SU-DHL-6 (cell line): ENCODE data around the gene TIMP4.

Experiments
- CTCF ChIP-seq: fragments of 200-600 bp; sonication (generic); IDR thresholded peaks from one replicate; pipeline ENCODE4 v1.5.1; 2017; ENCODE audit warnings: antibody characterized with exemption, mild to moderate bottlenecking, low read length, moderate library complexity; ENCODE audit not compliant: insufficient read depth, poor library complexity, severe bottlenecking
- EZH2phosphoT487 ChIP-seq: fragments of 200-600 bp; sonication (generic), shearing (Covaris generic); conservative IDR thresholded peaks from 2 replicates; pipeline ENCODE4 v1.6.1; 2018; ENCODE audit warnings: mild to moderate bottlenecking, antibody characterized with exemption, low read length, moderate library complexity, mixed read lengths

GRCh38 chr3:12179441-12179840 lies 20.7 kb upstream of the TIMP4 start:
- TF ChIP-seq CTCF = no peak
- no peak for TF ChIP-seq EZH2phosphoT487
